Sigmoid colon (tissue), 7 donors: ENCODE data around the gene GLS. TPM values are rescaled to one million over a fixed set of nuclear protein-coding genes. Genes with fewer than 3 reads are reported as not detected.
A peak's percentile ranks its signal among the peaks of the same experiment; 100 is the strongest.

ENCODE experiments used
- DNase-seq: peaks from one replicate; pipeline ENCODE4 v3.0.0-alpha.2; 2019
- H3K27ac ChIP-seq, 4 donors: fragments of 200-600 bp; sonication (generic); one replicate each; pipeline ENCODE4 v1.5.1; 2016 to 2019; ENCODE audit warnings: mild to moderate bottlenecking in 1 of 4
- H3K27me3 ChIP-seq, 3 donors: fragments of 200-600 bp; sonication (generic); one replicate each; pipeline ENCODE4 v1.5.1; 2019; ENCODE audit warnings: mild to moderate bottlenecking in 1 of 3
- H3K36me3 ChIP-seq, 4 donors: fragments of 200-600 bp; sonication (generic); one replicate each; pipeline ENCODE4 v1.5.1; 2016 to 2019
- H3K4me1 ChIP-seq, 4 donors: fragments of 200-600 bp; sonication (generic); one replicate each; pipeline ENCODE4 v1.5.1; 2017 to 2019
- H3K4me3 ChIP-seq, 4 donors: fragments of 200-600 bp; sonication (generic); one replicate each; pipeline ENCODE4 v1.5.1; 2017 to 2019; ENCODE audit warnings: mild to moderate bottlenecking in 2 of 4, moderate library complexity in 1 of 4
- H3K9me3 ChIP-seq, 4 donors: fragments of 200-600 bp in 3 of 4; sonication (generic) in 3 of 4; one replicate each; pipeline versions ENCODE4 v1.5.1 to v1.6.1; 2013 to 2019
- CTCF ChIP-seq, 4 experiments: fragments of 450-650 bp in 3 of 4; fragments of 200-600 bp in 1 of 4; IDR thresholded peaks; one replicate each; pipeline ENCODE4 v1.5.1; 2016 to 2019; ENCODE audit warnings: antibody characterized with exemption in 4 of 4, mild to moderate bottlenecking in 3 of 4, moderate library complexity in 2 of 4
- EP300 ChIP-seq, 4 donors: sonication (generic); formaldehyde crosslinking; IDR thresholded peaks; one replicate each; pipeline ENCODE4 v1.6.1; 2017; ENCODE audit warnings: antibody characterized with exemption in 4 of 4
- POLR2A ChIP-seq, 2 donors: fragments of 450-650 bp; IDR thresholded peaks; one replicate each; pipeline ENCODE4 v1.6.1; 2016; ENCODE audit warnings: antibody characterized with exemption in 2 of 2, mild to moderate bottlenecking in 2 of 2, moderate library complexity in 2 of 2
- POLR2AphosphoS5 ChIP-seq, 4 donors: sonication (generic); formaldehyde crosslinking; IDR thresholded peaks; one replicate each; pipeline ENCODE4 v1.6.1; 2017; ENCODE audit warnings: antibody characterized with exemption in 4 of 4
- WGBS, 2 donors: extraction: QIAGEN DNeasy Blood & Tissue Kit; methylation state at CpG; one replicate each; pipeline ENCODE4 v1.1.7; 2013; 5-methylcytosine and 5-hydroxymethylcytosine counted together
- intact Hi-C: fragments of 100-400 bp; cut with DNase I; formaldehyde crosslinking; loops from one replicate; pipeline ENCODE4 v1.15.1; 2023
- polyA plus RNA-seq, 3 donors: library from polyadenylated mRNA; stranded (reverse); fragments of 200-250 nt; gene quantifications; one replicate each; pipeline ENCODE4 v1.2.3, GENCODE V29; 2013
- total RNA-seq, 4 donors: library from RNA; depleted of rRNA; stranded (reverse); fragments of >200 nt; gene quantifications; one replicate each; pipeline ENCODE4 v1.1.0, GENCODE V29; 2016
- donor health status: healthy with polysubstance abuse.
- donor health status: Bipolar disorder and iron deficiency.
- donor health status: healthy.

Gene GLS
- total and polyA plus RNA-seq, 7 donors: 15.0 to 139 (median 87.1) TPM

GRCh38 chr2:190943706-190944105 lies 63.1 kb downstream of the GLS start:
- no peak for DNase-seq
- Histone ChIP-seq H3K36me3 (no peaks in the 10 kb centered on the region), H3K4me3 (no peak overlapping the region), H3K4me1 (peaks cover 0 to 43% (median 25%) of the 10 kb centered on the region in 4 donors), H3K9me3 (no peaks in the 10 kb centered on the region), H3K27me3 (no peaks in the 10 kb centered on the region), H3K27ac (no peak overlapping the region)
- intact Hi-C loops: no loop called here
- TF ChIP-seq POLR2AphosphoS5 (IDR thresholded peaks at IDR 0.05): no peak
- no peak for TF ChIP-seq EP300 (IDR thresholded peaks at IDR 0.05)
- no peak for TF ChIP-seq POLR2A (IDR thresholded peaks at IDR 0.05)
- no peak for TF ChIP-seq CTCF (IDR thresholded peaks at IDR 0.05)
- WGBS, 2 donors: 46 to 69% methylated on average over 2 of the region's 2 CpGs

- Histone ChIP-seq H3K9me3 (no peaks in the 10 kb centered on the region), H3K36me3 (no peaks in the 10 kb centered on the region), H3K4me1 (peaks cover 0 to 22% (median 15%) of the 10 kb centered on the region in 4 donors), H3K4me3 (no peak overlapping the region), H3K27ac (peak overlapping the region in 3 of 4 donors; percentile 24 to 47 (median 26)), H3K27me3 (no peaks in the 10 kb centered on the region)
- intact Hi-C loops: no loop called here
- no peak for TF ChIP-seq POLR2A (IDR thresholded peaks at IDR 0.05)
- no peak for TF ChIP-seq CTCF (IDR thresholded peaks at IDR 0.05)
- TF ChIP-seq POLR2AphosphoS5 (IDR thresholded peaks at IDR 0.05): no peak
- TF ChIP-seq EP300 (IDR thresholded peaks at IDR 0.05): no peak
- DNase-seq: no peak
- 6 to 21% methylated on average over 1 of the region's 1 CpG for WGBS, 2 donors
Observed at GRCh38 chr2:190947141-190947540, 66.5 kb downstream of the GLS start.

- TF ChIP-seq POLR2AphosphoS5 (IDR thresholded peaks at IDR 0.05) (peak in 1 of 4 donors; percentile 18), EP300 (IDR thresholded peaks at IDR 0.05) (no peak)
- no peak overlapping the region for H3K4me3 ChIP-seq
- DNase-seq: no peak
Observed at GRCh38 chr2:190947711-190948251, 67.2 kb downstream of the GLS start.

GRCh38 chr2:190948671-190949070 lies 68.0 kb downstream of the GLS start:
- TF ChIP-seq POLR2A (IDR thresholded peaks at IDR 0.05) (no peak), POLR2AphosphoS5 (IDR thresholded peaks at IDR 0.05) (no peak), EP300 (IDR thresholded peaks at IDR 0.05) (no peak), CTCF (IDR thresholded peaks at IDR 0.05) (no peak)
- H3K36me3 ChIP-seq: no peaks in the 10 kb centered on the region
- intact Hi-C loops: no loop called here
- no peak for DNase-seq
- H3K4me1 ChIP-seq: peaks cover 0 to 22% (median 15%) of the 10 kb centered on the region in 4 donors
- peak overlapping the region in 2 of 4 donors; percentile 26 to 47 for H3K27ac ChIP-seq
- no peak overlapping the region for H3K4me3 ChIP-seq
- H3K9me3 ChIP-seq: no peaks in the 10 kb centered on the region
- WGBS, 2 donors: 54 to 71% methylated on average over 2 of the region's 2 CpGs
- no peaks in the 10 kb centered on the region for H3K27me3 ChIP-seq

More at GRCh38 chr2:190947711-190948251, 67.2 kb downstream of the GLS start:
- intact Hi-C loops: no loop called here
- Histone ChIP-seq H3K36me3 (no peaks in the 10 kb centered on the region), H3K4me1 (peaks cover 0 to 22% (median 15%) of the 10 kb centered on the region in 4 donors), H3K9me3 (no peaks in the 10 kb centered on the region), H3K27ac (peak overlapping the region in 3 of 4 donors; percentile 24 to 47 (median 26)), H3K27me3 (no peaks in the 10 kb centered on the region)
- WGBS, 2 donors: 5 to 9% methylated on average over 2 of the region's 2 CpGs

- 94 to 95% methylated on average over 3 of the region's 3 CpGs for WGBS, 2 donors
- Histone ChIP-seq H3K27me3 (no peaks in the 10 kb centered on the region), H3K36me3 (no peaks in the 10 kb centered on the region), H3K4me1 (peaks cover 0 to 22% (median 15%) of the 10 kb centered on the region in 4 donors), H3K9me3 (no peaks in the 10 kb centered on the region), H3K4me3 (no peak overlapping the region), H3K27ac (no peak overlapping the region)
- intact Hi-C loops: no loop called here
- no peak for TF ChIP-seq EP300 (IDR thresholded peaks at IDR 0.05)
- no peak for TF ChIP-seq POLR2A (IDR thresholded peaks at IDR 0.05)
- TF ChIP-seq POLR2AphosphoS5 (IDR thresholded peaks at IDR 0.05): no peak
- no peak for TF ChIP-seq CTCF (IDR thresholded peaks at IDR 0.05)
- DNase-seq: no peak
Observed at GRCh38 chr2:190950566-190950991, 70.0 kb downstream of the GLS start.
